ENCODE results near the gene ARFGAP1.
"Not testable (repeated sequence)": the region's sequence is repeated elsewhere in the genome, so short reads cannot be mapped to it uniquely, and the experiment has no call there.

Gene ARFGAP1

DNA sequence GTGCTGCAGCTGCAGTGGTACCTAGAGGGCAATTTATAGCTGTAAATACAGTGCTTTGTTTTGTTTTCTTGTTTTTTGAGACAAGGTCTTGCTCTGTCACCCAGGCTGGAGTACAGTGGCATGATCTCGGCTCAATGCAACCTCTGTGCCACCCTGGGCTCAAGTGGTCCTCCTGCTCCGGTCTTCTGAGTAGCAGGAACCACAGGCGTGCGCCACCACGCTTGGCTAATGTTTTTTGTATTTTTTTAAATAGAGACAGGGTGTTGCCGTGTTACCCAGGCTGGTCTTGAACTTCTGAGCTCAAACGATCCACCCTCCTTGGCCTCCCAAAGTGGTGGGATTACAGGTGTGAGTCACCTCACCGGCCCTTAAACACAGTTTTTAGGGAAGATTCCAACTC lies 61.7 kb downstream of the ARFGAP1 start:
- TF ChIP-seq, protein P1, sequence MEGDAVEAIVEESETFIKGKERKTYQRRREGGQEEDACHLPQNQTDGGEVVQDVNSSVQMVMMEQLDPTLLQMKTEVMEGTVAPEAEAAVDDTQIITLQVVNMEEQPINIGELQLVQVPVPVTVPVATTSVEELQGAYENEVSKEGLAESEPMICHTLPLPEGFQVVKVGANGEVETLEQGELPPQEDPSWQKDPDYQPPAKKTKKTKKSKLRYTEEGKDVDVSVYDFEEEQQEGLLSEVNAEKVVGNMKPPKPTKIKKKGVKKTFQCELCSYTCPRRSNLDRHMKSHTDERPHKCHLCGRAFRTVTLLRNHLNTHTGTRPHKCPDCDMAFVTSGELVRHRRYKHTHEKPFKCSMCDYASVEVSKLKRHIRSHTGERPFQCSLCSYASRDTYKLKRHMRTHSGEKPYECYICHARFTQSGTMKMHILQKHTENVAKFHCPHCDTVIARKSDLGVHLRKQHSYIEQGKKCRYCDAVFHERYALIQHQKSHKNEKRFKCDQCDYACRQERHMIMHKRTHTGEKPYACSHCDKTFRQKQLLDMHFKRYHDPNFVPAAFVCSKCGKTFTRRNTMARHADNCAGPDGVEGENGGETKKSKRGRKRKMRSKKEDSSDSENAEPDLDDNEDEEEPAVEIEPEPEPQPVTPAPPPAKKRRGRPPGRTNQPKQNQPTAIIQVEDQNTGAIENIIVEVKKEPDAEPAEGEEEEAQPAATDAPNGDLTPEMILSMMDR (IDR thresholded peaks at IDR 0.05; ENCODE audit: low read depth, low read length): no peak
- no peak for TF ChIP-seq EZH2phosphoT487 (IDR thresholded peaks at IDR 0.05; ENCODE audit: low read depth)
- H3K4me1 ChIP-seq (ENCODE audit: low read length): no peaks in the 10 kb centered on the region
- H3K4me2 ChIP-seq (ENCODE audit: low read length): no peak overlapping the region

DNA sequence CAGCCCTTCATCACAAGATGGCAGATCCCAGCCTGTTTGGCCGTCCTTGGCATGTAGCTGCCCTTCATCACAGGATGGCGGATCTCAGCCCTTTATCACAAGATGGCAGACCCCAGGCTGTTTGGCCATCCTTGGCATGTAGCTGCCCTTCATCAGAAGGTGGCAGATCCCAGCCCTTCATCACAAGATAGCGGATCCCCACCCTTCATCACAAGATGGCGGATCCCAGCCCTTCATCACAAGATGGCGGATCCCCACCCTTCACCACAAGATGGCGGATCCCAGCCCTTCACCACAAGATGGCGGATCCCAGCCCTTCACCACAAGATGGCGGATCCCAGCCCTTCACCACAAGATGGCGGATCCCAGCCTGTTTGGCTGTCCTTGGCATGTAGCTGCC lies 62.4 kb downstream of the ARFGAP1 start:
- not testable (repeated sequence) for H3K4me1 ChIP-seq (ENCODE audit: low read length); H3K36me3 ChIP-seq (replicated peaks; ENCODE audit: low read depth, low read length); H3K27ac ChIP-seq (ENCODE audit: low read length); H3K27me3 ChIP-seq (ENCODE audit: low read depth, low read length); H4K20me1 ChIP-seq (ENCODE audit: insufficient read depth, low read length); H3K9ac ChIP-seq (ENCODE audit: low read length); H3K4me3 ChIP-seq (ENCODE audit: low read length); H2AFZ ChIP-seq (ENCODE audit: low read depth, low read length); H3K4me2 ChIP-seq (ENCODE audit: low read length); H3K9me3 ChIP-seq (ENCODE audit: insufficient read depth, low read length); H3K79me2 ChIP-seq (ENCODE audit: low read length)

More for the DNA sequence above, 61.7 kb downstream of the ARFGAP1 start:
- Histone ChIP-seq H3K27me3 (ENCODE audit: low read depth, low read length) (no peaks in the 10 kb centered on the region), H3K4me3 (ENCODE audit: low read length) (no peak overlapping the region), H3K36me3 (replicated peaks; ENCODE audit: low read depth, low read length) (no peaks in the 10 kb centered on the region), H2AFZ (ENCODE audit: low read depth, low read length) (no peak overlapping the region), H3K9me3 (ENCODE audit: insufficient read depth, low read length) (no peaks in the 10 kb centered on the region), H3K27ac (ENCODE audit: low read length) (no peak overlapping the region), H4K20me1 (ENCODE audit: insufficient read depth, low read length) (no peaks in the 10 kb centered on the region), H3K9ac (ENCODE audit: low read length) (no peak overlapping the region), H3K79me2 (ENCODE audit: low read length) (no peaks in the 10 kb centered on the region)

DNA sequence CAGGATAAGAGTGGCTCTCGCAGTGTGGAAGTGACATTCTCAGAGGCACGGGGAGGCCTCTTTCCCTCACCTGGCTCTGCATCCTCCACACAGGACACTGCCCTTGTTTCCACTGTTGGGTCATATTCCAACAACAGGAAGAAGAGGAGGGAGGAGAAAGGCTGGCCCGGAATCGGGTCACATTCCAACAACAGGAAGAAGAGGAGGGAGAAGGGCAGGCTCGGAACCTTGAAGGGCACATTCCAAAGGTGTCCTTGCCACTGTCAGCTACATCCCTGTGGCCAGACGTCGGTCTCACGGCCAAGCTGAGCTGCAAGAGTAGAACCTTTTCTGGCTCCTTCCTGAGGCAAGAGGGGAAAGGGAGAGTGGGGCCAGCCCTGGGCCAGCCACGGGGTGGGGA lies 63.1 kb downstream of the ARFGAP1 start:
- Histone ChIP-seq H3K4me1 (ENCODE audit: low read length) (no peaks in the 10 kb centered on the region), H3K4me2 (ENCODE audit: low read length) (no peak overlapping the region), H2AFZ (ENCODE audit: low read depth, low read length) (no peak overlapping the region), H3K79me2 (ENCODE audit: low read length) (no peaks in the 10 kb centered on the region), H3K27ac (ENCODE audit: low read length) (no peak overlapping the region), H3K9ac (ENCODE audit: low read length) (no peak overlapping the region), H3K36me3 (replicated peaks; ENCODE audit: low read depth, low read length) (no peaks in the 10 kb centered on the region), H3K9me3 (ENCODE audit: insufficient read depth, low read length) (no peaks in the 10 kb centered on the region), H3K27me3 (ENCODE audit: low read depth, low read length) (no peaks in the 10 kb centered on the region), H4K20me1 (ENCODE audit: insufficient read depth, low read length) (no peaks in the 10 kb centered on the region), H3K4me3 (ENCODE audit: low read length) (no peak overlapping the region)
- no peak for TF ChIP-seq EZH2phosphoT487 (IDR thresholded peaks at IDR 0.05; ENCODE audit: low read depth)
- TF ChIP-seq, protein P1 (IDR thresholded peaks at IDR 0.05; ENCODE audit: low read depth, low read length): no peak

DNA sequence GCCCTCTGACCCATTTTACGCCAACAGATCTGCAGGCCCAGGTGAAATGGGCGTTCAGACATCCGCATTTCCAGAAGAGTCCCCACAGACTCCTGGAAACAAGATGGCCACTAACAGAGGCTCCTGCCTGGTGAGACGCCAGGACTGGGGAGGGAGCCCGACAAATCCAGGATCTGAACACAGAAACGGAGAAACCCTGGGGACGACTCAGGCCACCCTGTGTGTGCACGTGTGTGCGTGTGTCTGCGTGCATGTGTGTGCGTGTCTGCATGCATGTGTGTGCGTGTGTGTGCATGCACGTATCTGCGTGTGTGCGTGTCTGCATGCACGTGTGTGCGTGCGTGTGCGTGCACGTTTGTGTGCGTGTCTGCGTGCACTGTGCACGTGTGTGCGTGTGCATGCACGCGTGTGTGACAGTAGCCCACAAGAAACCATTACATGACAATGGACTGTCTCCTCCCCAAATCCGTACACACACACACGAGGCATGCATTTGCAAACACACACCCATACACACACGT lies 63.7 kb downstream of the ARFGAP1 start:
- Histone ChIP-seq H3K79me2 (ENCODE audit: low read length) (no peaks in the 10 kb centered on the region), H3K4me2 (ENCODE audit: low read length) (no peak overlapping the region), H3K9ac (ENCODE audit: low read length) (no peak overlapping the region), H3K4me1 (ENCODE audit: low read length) (no peaks in the 10 kb centered on the region), H4K20me1 (ENCODE audit: insufficient read depth, low read length) (no peaks in the 10 kb centered on the region), H2AFZ (ENCODE audit: low read depth, low read length) (no peak overlapping the region), H3K27ac (ENCODE audit: low read length) (no peak overlapping the region), H3K36me3 (replicated peaks; ENCODE audit: low read depth, low read length) (no peaks in the 10 kb centered on the region), H3K4me3 (ENCODE audit: low read length) (no peak overlapping the region), H3K9me3 (ENCODE audit: insufficient read depth, low read length) (no peaks in the 10 kb centered on the region), H3K27me3 (ENCODE audit: low read depth, low read length) (no peaks in the 10 kb centered on the region)
- TF ChIP-seq EZH2phosphoT487 (IDR thresholded peaks at IDR 0.05; ENCODE audit: low read depth): no peak
- TF ChIP-seq, protein P1 (IDR thresholded peaks at IDR 0.05; ENCODE audit: low read depth, low read length): no peak
